ENCODE results near the gene SPOCK1.

The SPOCK1 gene

GRCh38 chr5:137340881-137341280, 158.2 kb downstream of the SPOCK1 start:
- TF ChIP-seq, protein P1, sequence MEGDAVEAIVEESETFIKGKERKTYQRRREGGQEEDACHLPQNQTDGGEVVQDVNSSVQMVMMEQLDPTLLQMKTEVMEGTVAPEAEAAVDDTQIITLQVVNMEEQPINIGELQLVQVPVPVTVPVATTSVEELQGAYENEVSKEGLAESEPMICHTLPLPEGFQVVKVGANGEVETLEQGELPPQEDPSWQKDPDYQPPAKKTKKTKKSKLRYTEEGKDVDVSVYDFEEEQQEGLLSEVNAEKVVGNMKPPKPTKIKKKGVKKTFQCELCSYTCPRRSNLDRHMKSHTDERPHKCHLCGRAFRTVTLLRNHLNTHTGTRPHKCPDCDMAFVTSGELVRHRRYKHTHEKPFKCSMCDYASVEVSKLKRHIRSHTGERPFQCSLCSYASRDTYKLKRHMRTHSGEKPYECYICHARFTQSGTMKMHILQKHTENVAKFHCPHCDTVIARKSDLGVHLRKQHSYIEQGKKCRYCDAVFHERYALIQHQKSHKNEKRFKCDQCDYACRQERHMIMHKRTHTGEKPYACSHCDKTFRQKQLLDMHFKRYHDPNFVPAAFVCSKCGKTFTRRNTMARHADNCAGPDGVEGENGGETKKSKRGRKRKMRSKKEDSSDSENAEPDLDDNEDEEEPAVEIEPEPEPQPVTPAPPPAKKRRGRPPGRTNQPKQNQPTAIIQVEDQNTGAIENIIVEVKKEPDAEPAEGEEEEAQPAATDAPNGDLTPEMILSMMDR (IDR thresholded peaks at IDR 0.05; ENCODE audit: poor library complexity, severe bottlenecking) = no peak
- Histone ChIP-seq H3K36me3 (ENCODE audit: low read depth) (no peaks in the 10 kb centered on the region), H3K9me3 (ENCODE audit: severe bottlenecking) (no peaks in the 10 kb centered on the region), H3K27ac (ENCODE audit: poor library complexity, severe bottlenecking) (no peak overlapping the region), H3K27me3 (ENCODE audit: insufficient read depth, poor library complexity, severe bottlenecking) (no peaks in the 10 kb centered on the region), H3K4me1 (ENCODE audit: insufficient read depth, poor library complexity, severe bottlenecking) (peaks cover 8% of the 10 kb centered on the region), H3K4me3 (ENCODE audit: severe bottlenecking) (no peak overlapping the region)
- ATAC-seq (ENCODE audit: low read depth) = no peak
- DNase-seq (ENCODE audit: low spot score) = no peak

DNA sequence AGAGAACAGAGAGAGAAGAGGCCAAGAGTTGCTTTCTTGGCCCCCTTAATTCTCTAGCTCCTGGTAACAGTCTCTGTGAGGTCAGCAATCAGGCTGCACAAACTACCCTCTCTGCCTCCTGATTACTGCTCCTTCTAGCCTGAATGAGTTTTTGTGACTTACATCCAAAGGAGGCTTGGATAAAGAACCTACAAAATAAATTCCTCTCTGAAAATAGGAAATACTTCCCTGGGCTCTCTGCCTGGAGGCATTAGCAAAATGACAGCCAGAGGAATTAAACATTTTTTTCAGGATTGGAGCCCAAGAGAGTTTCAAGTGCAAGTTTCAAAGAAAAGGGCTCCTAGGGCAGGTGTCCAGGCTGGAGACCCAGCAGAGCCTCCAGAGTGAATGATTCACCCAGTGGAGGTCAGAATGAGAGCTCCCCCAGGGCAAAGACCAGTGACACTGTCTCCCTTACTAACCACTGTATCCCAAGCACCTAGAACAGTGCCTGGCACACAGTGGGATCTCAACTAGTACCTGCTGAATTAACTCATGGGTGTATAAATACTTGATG, 162.5 kb downstream of the SPOCK1 start:
- TF ChIP-seq, protein P1 (IDR thresholded peaks at IDR 0.05; ENCODE audit: poor library complexity, severe bottlenecking) = no peak
- H3K4me3 ChIP-seq (ENCODE audit: severe bottlenecking) = no peak overlapping the region
- ATAC-seq (ENCODE audit: low read depth) (no peak), DNase-seq (ENCODE audit: low spot score) (no peak)
- H3K9me3 ChIP-seq (ENCODE audit: severe bottlenecking) = no peaks in the 10 kb centered on the region
- H3K4me1 ChIP-seq (ENCODE audit: insufficient read depth, poor library complexity, severe bottlenecking) = no peaks in the 10 kb centered on the region
- H3K27me3 ChIP-seq (ENCODE audit: insufficient read depth, poor library complexity, severe bottlenecking) = no peaks in the 10 kb centered on the region
- H3K27ac ChIP-seq (ENCODE audit: poor library complexity, severe bottlenecking) = no peak overlapping the region
- H3K36me3 ChIP-seq (ENCODE audit: low read depth) = no peaks in the 10 kb centered on the region

GRCh38 chr5:137336161-137336560, 163.0 kb downstream of the SPOCK1 start:
- H3K27me3 ChIP-seq (ENCODE audit: insufficient read depth, poor library complexity, severe bottlenecking) = no peaks in the 10 kb centered on the region
- no peaks in the 10 kb centered on the region for H3K36me3 ChIP-seq (ENCODE audit: low read depth)
- TF ChIP-seq, protein P1 (IDR thresholded peaks at IDR 0.05; ENCODE audit: poor library complexity, severe bottlenecking) = no peak
- no peak overlapping the region for H3K27ac ChIP-seq (ENCODE audit: poor library complexity, severe bottlenecking)
- no peaks in the 10 kb centered on the region for H3K4me1 ChIP-seq (ENCODE audit: insufficient read depth, poor library complexity, severe bottlenecking)
- no peak overlapping the region for H3K4me3 ChIP-seq (ENCODE audit: severe bottlenecking)
- ATAC-seq (ENCODE audit: low read depth) (no peak), DNase-seq (ENCODE audit: low spot score) (no peak)
- no peaks in the 10 kb centered on the region for H3K9me3 ChIP-seq (ENCODE audit: severe bottlenecking)

DNA sequence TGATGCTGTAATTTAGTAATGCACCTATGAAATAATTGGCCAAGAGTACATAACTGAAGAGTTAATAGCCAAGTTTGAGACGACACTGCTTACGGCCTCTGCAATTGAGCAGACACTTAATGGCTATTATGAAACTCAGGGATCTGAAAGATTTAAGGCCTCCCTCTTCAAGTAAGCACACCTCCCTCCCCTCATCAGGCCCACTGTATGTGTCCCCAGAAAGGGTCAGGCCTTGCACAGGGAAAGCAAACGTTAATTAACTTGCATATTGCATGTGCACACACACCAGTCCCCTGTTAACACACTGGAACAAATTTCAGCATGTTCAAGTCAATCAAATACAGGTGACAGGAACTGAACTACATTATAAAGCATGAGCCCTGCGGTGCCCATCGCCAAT, 163.6 kb downstream of the SPOCK1 start:
- ATAC-seq (ENCODE audit: low read depth) (no peak), DNase-seq (ENCODE audit: low spot score) (no peak)
- H3K36me3 ChIP-seq (ENCODE audit: low read depth) = no peaks in the 10 kb centered on the region

DNA sequence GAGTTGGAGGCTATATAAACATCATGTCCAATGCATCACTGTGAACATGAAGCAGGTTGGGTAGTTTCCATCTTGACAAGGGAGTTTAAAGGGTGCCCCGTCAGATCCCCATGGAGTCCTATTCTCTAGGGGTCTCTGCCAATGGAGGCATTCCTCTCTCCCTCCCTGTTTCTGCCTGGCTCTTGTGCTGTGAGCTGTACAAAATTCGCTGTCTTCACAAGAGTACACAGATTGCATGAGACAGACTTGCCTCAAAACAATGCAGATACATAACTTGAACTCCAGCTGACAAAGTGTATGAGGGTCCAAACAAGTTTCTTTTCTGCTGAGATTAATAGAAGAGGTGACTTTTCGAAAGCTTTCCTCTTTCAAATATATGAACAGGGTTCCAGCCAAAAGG, 165.2 kb downstream of the SPOCK1 start:
- DNase-seq (ENCODE audit: low spot score) (no peak), ATAC-seq (ENCODE audit: low read depth) (no peak)
- Histone ChIP-seq H3K4me1 (ENCODE audit: insufficient read depth, poor library complexity, severe bottlenecking) (no peaks in the 10 kb centered on the region), H3K9me3 (ENCODE audit: severe bottlenecking) (no peaks in the 10 kb centered on the region), H3K4me3 (ENCODE audit: severe bottlenecking) (no peak overlapping the region), H3K36me3 (ENCODE audit: low read depth) (no peaks in the 10 kb centered on the region), H3K27me3 (ENCODE audit: insufficient read depth, poor library complexity, severe bottlenecking) (no peaks in the 10 kb centered on the region), H3K27ac (ENCODE audit: poor library complexity, severe bottlenecking) (no peak overlapping the region)
- TF ChIP-seq, protein P1 (IDR thresholded peaks at IDR 0.05; ENCODE audit: poor library complexity, severe bottlenecking) = no peak

More for the DNA sequence above, 163.6 kb downstream of the SPOCK1 start:
- TF ChIP-seq, protein P1 (IDR thresholded peaks at IDR 0.05; ENCODE audit: poor library complexity, severe bottlenecking) = no peak
- H3K4me3 ChIP-seq (ENCODE audit: severe bottlenecking) = no peak overlapping the region
- no peaks in the 10 kb centered on the region for H3K27me3 ChIP-seq (ENCODE audit: insufficient read depth, poor library complexity, severe bottlenecking)
- no peaks in the 10 kb centered on the region for H3K4me1 ChIP-seq (ENCODE audit: insufficient read depth, poor library complexity, severe bottlenecking)
- no peak overlapping the region for H3K27ac ChIP-seq (ENCODE audit: poor library complexity, severe bottlenecking)
- H3K9me3 ChIP-seq (ENCODE audit: severe bottlenecking) = no peaks in the 10 kb centered on the region
